H1 (cell line): ENCODE measurements around the gene CDC73. TPM values are rescaled to one million over a fixed set of nuclear protein-coding genes. Genes with fewer than 3 reads are reported as not detected.

ENCODE experiments used
- ATF2 ChIP-seq: IDR thresholded peaks from 2 replicates; pipeline ENCODE4 v1.6.1; 2012; ENCODE audit warnings: low read length, inconsistent platforms
- E2F6 ChIP-seq: IDR thresholded peaks from 2 replicates; pipeline ENCODE4 v1.6.1; 2012; ENCODE audit warnings: inconsistent platforms
- JUN ChIP-seq: IDR thresholded peaks from 2 replicates; pipeline ENCODE4 v1.6.1; 2011; ENCODE audit warnings: low read depth, mild to moderate bottlenecking, improper control_type of control experiment, low read length
- PHF8 ChIP-seq: fragments of 200-600 bp; sonication (generic); conservative IDR thresholded peaks from 2 replicates; pipeline ENCODE4 v1.7.1; 2012; ENCODE audit warnings: low read depth, mild to moderate bottlenecking, inconsistent platforms, low read length, moderate library complexity
- SAP30 ChIP-seq: fragments of 300-600 bp; sonication (generic); IDR thresholded peaks from 2 replicates; pipeline ENCODE4 v1.7.1; 2012; ENCODE audit warnings: low read length, moderate library complexity, mild to moderate bottlenecking, inconsistent platforms; ENCODE audit not compliant: insufficient read depth, insufficient replicate concordance
- polyA plus RNA-seq, 7 experiments: library from polyadenylated mRNA; depleted of rRNA in 3 of 7; stranded (reverse) in 5 of 7; unstranded in 2 of 7; fragments of >200 nt in 5 of 7; fragments of 200-250 nt in 2 of 7; gene quantifications; 1 replicate in 5 of 7; 2 replicates in 1 of 7; 4 replicates in 1 of 7; pipeline versions ENCODE4 v1.2.1 to v1.2.3, GENCODE V29; 2011 to 2013; ENCODE audit warnings: missing spikeins in 2 of 7, mixed read lengths in 2 of 7
- total RNA-seq: library from RNA; stranded (reverse); fragmentation: NEBNext Ultra II Directional; extraction: Animal tissue kit (Norgen Biotek cat#: 25700); gene quantifications from 2 replicates; pipeline ENCODE4 v1.2.1, GENCODE V29; 2021

CDC73 gene
- total and polyA plus RNA-seq, 2 of the 8 experiments (the other 6 are each of a cell fraction or from before 2014, with no cell fraction given): 9.8 to 64.0 TPM

- TF ChIP-seq ATF2: no peak
- no peak for TF ChIP-seq E2F6
- no peak for TF ChIP-seq JUN
- TF ChIP-seq SAP30: no peak
- TF ChIP-seq PHF8: no peak
Measured at GRCh38 chr1:193270996-193271395, 149.2 kb downstream of the CDC73 start (continued).
